SU-DHL-6 (cell line): ENCODE results near the gene LY6G5B.

Source experiments
- H2AFZ ChIP-seq: fragments of 200-600 bp; sonication (generic); 2 replicates; pipeline ENCODE4 v1.6.1; 2014; ENCODE audit warnings: low read depth, mild to moderate bottlenecking, moderate library complexity, mixed read lengths, antibody characterized with exemption, low read length; ENCODE audit not compliant: severe bottlenecking
- H3F3A ChIP-seq: fragments of 200-600 bp; shearing (Covaris generic); 2 replicates; pipeline ENCODE4 v1.6.0; 2016; ENCODE audit warnings: antibody characterized with exemption, mild to moderate bottlenecking; ENCODE audit not compliant: insufficient read depth
- H3K27ac ChIP-seq: fragments of 200-600 bp; sonication (generic); 2 replicates; pipeline ENCODE4 v1.5.1; 2016; ENCODE audit warnings: low read depth, mild to moderate bottlenecking, low read length, moderate library complexity, mixed read lengths
- H3K27me3 ChIP-seq: fragments of 200-600 bp; sonication (generic), shearing (Covaris generic); 2 replicates; pipeline ENCODE4 v1.6.0; 2014; ENCODE audit warnings: mild to moderate bottlenecking, low read length
- H3K36me3 ChIP-seq: fragments of 200-600 bp; sonication (generic); 2 replicates; pipeline ENCODE4 v1.6.1; 2014; ENCODE audit warnings: mild to moderate bottlenecking, low read length, mixed read lengths
- H3K4me2 ChIP-seq: fragments of 300-600, 200-600 bp; shearing (Covaris generic), sonication (generic); 2 replicates; pipeline ENCODE4 v1.6.0; 2014; ENCODE audit warnings: low read length, low read depth, mild to moderate bottlenecking; ENCODE audit not compliant: poor library complexity, severe bottlenecking
- H3K4me3 ChIP-seq: fragments of 200-600 bp; sonication (generic); 2 replicates; pipeline ENCODE4 v1.5.1; 2014; ENCODE audit warnings: antibody characterized with exemption, low read length, mild to moderate bottlenecking, mixed read lengths; ENCODE audit not compliant: insufficient read depth, poor library complexity, severe bottlenecking
- H3K79me2 ChIP-seq: fragments of 200-600 bp; sonication (generic); 2 replicates; pipeline ENCODE4 v1.6.1; 2014; ENCODE audit warnings: mild to moderate bottlenecking, low read length, moderate library complexity; ENCODE audit not compliant: insufficient read depth
- H3K9ac ChIP-seq: fragments of 200-600 bp; sonication (generic); 2 replicates; pipeline ENCODE4 v1.7.0; 2014; ENCODE audit warnings: mild to moderate bottlenecking, low read length
- H3K9me2 ChIP-seq: fragments of 200-600 bp; sonication (generic); replicated peaks from 2 replicates; pipeline ENCODE4 v1.6.1; 2014; ENCODE audit warnings: low read length; ENCODE audit not compliant: insufficient read depth
- H3K9me3 ChIP-seq: fragments of 200-600 bp; sonication (generic); 2 replicates; pipeline ENCODE4 v1.6.1; 2014; ENCODE audit warnings: low read length, mixed read lengths; ENCODE audit not compliant: insufficient read depth
- H4K20me1 ChIP-seq: fragments of 200-600 bp; sonication (generic); 2 replicates; pipeline ENCODE4 v1.6.1; 2014; ENCODE audit warnings: low read depth, mild to moderate bottlenecking, antibody characterized with exemption, low read length, moderate library complexity, mixed read lengths
- CTCF ChIP-seq: fragments of 200-600 bp; sonication (generic); IDR thresholded peaks from one replicate; pipeline ENCODE4 v1.5.1; 2017; ENCODE audit warnings: antibody characterized with exemption, mild to moderate bottlenecking, low read length, moderate library complexity; ENCODE audit not compliant: insufficient read depth, poor library complexity, severe bottlenecking
- EZH2phosphoT487 ChIP-seq: fragments of 200-600 bp; sonication (generic), shearing (Covaris generic); conservative IDR thresholded peaks from 2 replicates; pipeline ENCODE4 v1.6.1; 2018; ENCODE audit warnings: mild to moderate bottlenecking, antibody characterized with exemption, low read length, moderate library complexity, mixed read lengths

LY6G5B gene

GRCh38 chr6:31658983-31659648 lies 10.7 kb upstream of the LY6G5B start:
- TF ChIP-seq EZH2phosphoT487 (no peak), CTCF (no peak)
- Histone ChIP-seq H2AFZ (no peak overlapping the region), H3K9me3 (no peaks in the 10 kb centered on the region), H3K9me2 (no peaks in the 10 kb centered on the region), H3K27me3 (no peaks in the 10 kb centered on the region), H3K36me3 (no peaks in the 10 kb centered on the region), H3K27ac (peak overlapping the region; percentile 66), H3F3A (peaks cover 28% of the 10 kb centered on the region), H3K4me3 (peak overlapping the region; percentile 75), H3K4me2 (peak overlapping the region; percentile 75), H3K79me2 (peaks cover 40% of the 10 kb centered on the region), H4K20me1 (no peaks in the 10 kb centered on the region), H3K9ac (peak overlapping the region; percentile 76)

GRCh38 chr6:31659649-31660380 lies 10.0 kb upstream of the LY6G5B start:
- H3K4me2 ChIP-seq, result peak overlapping the region; percentile 75
- no peaks in the 10 kb centered on the region for H3K36me3 ChIP-seq
- no peaks in the 10 kb centered on the region for H3K27me3 ChIP-seq
- peak overlapping the region; percentile 75 for H3K4me3 ChIP-seq
- peaks cover 46% of the 10 kb centered on the region for H3K79me2 ChIP-seq
- peaks cover 26% of the 10 kb centered on the region for H3F3A ChIP-seq
- H3K9me2 ChIP-seq, result no peaks in the 10 kb centered on the region
- peak overlapping the region; percentile 66 for H3K27ac ChIP-seq
- no peaks in the 10 kb centered on the region for H3K9me3 ChIP-seq
- TF ChIP-seq CTCF, result no peak
- TF ChIP-seq EZH2phosphoT487, result no peak
- H3K9ac ChIP-seq, result peak overlapping the region; percentile 76
- peak overlapping the region; percentile 15 for H2AFZ ChIP-seq
- no peaks in the 10 kb centered on the region for H4K20me1 ChIP-seq

- Histone ChIP-seq H3K4me3 (peak within 1 kb of the TSS; percentile 75), H3K9me2 (no peaks in the 10 kb centered on the region), H3K27ac (peak within 1 kb of the TSS; percentile 66), H3K27me3 (no peaks in the 10 kb centered on the region), H3K4me2 (peak within 1 kb of the TSS; percentile 75), H3K9ac (peak within 1 kb of the TSS; percentile 76), H3F3A (peaks cover 27% of the 10 kb centered on the region), H3K79me2 (peaks cover 46% of the 10 kb centered on the region), H2AFZ (peak within 1 kb of the TSS; percentile 22), H3K9me3 (no peaks in the 10 kb centered on the region), H3K36me3 (no peaks in the 10 kb centered on the region), H4K20me1 (no peaks in the 10 kb centered on the region)
- TF ChIP-seq EZH2phosphoT487 (no peak), CTCF (no peak)
Observed at GRCh38 chr6:31660381-31661261, 9.2 kb upstream of the LY6G5B start, which contains the start of gene C6orf47. Gene C6orf47 (minus strand): TSS chr6:31660778. CDS start chr6:31659947, 831 bp downstream.
